Stomach (tissue), 9 donors: ENCODE data around the gene AOC2. TPM values are rescaled to one million over a fixed set of nuclear protein-coding genes. Genes with fewer than 3 reads are reported as not detected.
"Not testable (repeated sequence)": the region's sequence is repeated elsewhere in the genome, so short reads cannot be mapped to it uniquely, and the experiment has no call there.

Experiments
- DNase-seq, 2 donors: peaks; one replicate each; pipeline versions ENCODE4 v3.0.0 to v3.0.0-alpha.2; 2013 to 2019
- H3K27ac ChIP-seq, 5 donors: fragments of 200-600 bp in 4 of 5; sonication (generic) in 4 of 5; one replicate each; pipeline ENCODE4 v1.5.1; 2013 to 2019; ENCODE audit warnings: mild to moderate bottlenecking in 1 of 5, moderate library complexity in 1 of 5
- H3K27me3 ChIP-seq, 3 donors: fragments of 200-600 bp; sonication (generic); one replicate each; pipeline ENCODE4 v1.5.1; 2017 to 2019; ENCODE audit warnings: mixed run types in 1 of 3
- H3K36me3 ChIP-seq, 4 donors: fragments of 200-600 bp; sonication (generic); 1 replicate in 3 of 4; 2 replicates in 1 of 4; pipeline ENCODE4 v1.5.1; 2016 to 2019
- H3K4me1 ChIP-seq, 4 donors: fragments of 200-600 bp; sonication (generic); one replicate each; pipeline ENCODE4 v1.5.1; 2016 to 2019
- H3K4me3 ChIP-seq, 4 donors: fragments of 200-600 bp; sonication (generic) in 3 of 4; one replicate each; pipeline ENCODE4 v1.5.1; 2016 to 2019; ENCODE audit warnings: mild to moderate bottlenecking in 1 of 4
- H3K9me3 ChIP-seq, 4 donors: fragments of 200-600 bp; sonication (generic); one replicate each; pipeline ENCODE4 v1.5.1; 2016 to 2019
- CTCF ChIP-seq, 7 experiments: fragments of 450-650 bp in 4 of 7; fragments of 200-600 bp in 3 of 7; sonication (generic) in 3 of 7; IDR thresholded peaks; one replicate each; pipeline ENCODE4 v1.5.1; 2016 to 2019; ENCODE audit warnings: antibody characterized with exemption in 7 of 7, control low read depth in 2 of 7, mild to moderate bottlenecking in 1 of 7
- EP300 ChIP-seq: sonication (generic); formaldehyde crosslinking; IDR thresholded peaks from one replicate; pipeline ENCODE4 v1.6.1; 2017; ENCODE audit warnings: antibody characterized with exemption
- POLR2A ChIP-seq, 4 donors: fragments of 450-650 bp; IDR thresholded peaks; one replicate each; pipeline ENCODE4 v1.6.1; 2016; ENCODE audit warnings: antibody characterized with exemption in 4 of 4, control low read depth in 2 of 4, mild to moderate bottlenecking in 1 of 4, moderate library complexity in 1 of 4
- POLR2AphosphoS5 ChIP-seq, 3 donors: sonication (generic); formaldehyde crosslinking; IDR thresholded peaks; one replicate each; pipeline ENCODE4 v1.6.1; 2016; ENCODE audit warnings: antibody characterized with exemption in 3 of 3
- WGBS, 5 donors: extraction: QIAGEN DNeasy Blood & Tissue Kit in 3 of 5; methylation state at CpG; one replicate each; pipeline versions ENCODE4 v1.1.5 to v1.1.7; 2013 to 2018; 5-methylcytosine and 5-hydroxymethylcytosine counted together
- intact Hi-C: fragments of 100-400 bp; cut with DNase I; formaldehyde crosslinking; loops from one replicate; pipeline ENCODE4 v1.15.1; 2023; ENCODE audit warnings: low total_unique reads
- polyA plus RNA-seq, 3 donors: library from polyadenylated mRNA; stranded (reverse); fragments of 200-250 nt; gene quantifications; one replicate each; pipeline ENCODE4 v1.2.3, GENCODE V29; 2013
- total RNA-seq, 5 donors: library from RNA; depleted of rRNA; stranded (reverse); fragments of >200 nt; gene quantifications; one replicate each; pipeline versions ENCODE4 v1.1.0 to v1.2.3, GENCODE V29; 2014 to 2016
- donor health status: healthy with polysubstance abuse.
- donor health status: Bipolar disorder and iron deficiency.
- donor health status: healthy.

Gene AOC2
- total and polyA plus RNA-seq, 8 donors: 0.50 to 3.0 (median 0.87) TPM; not detected in 3

GRCh38 chr17:42868338-42868737, 24.0 kb downstream of the AOC2 start:
- WGBS, 5 donors: 90 to 97% (median 94%) methylated on average over 12 of the region's 12 CpGs

GRCh38 chr17:42871647-42872046, 27.3 kb downstream of the AOC2 start:
- Histone ChIP-seq H3K27me3 (peaks cover 0 to 5% (median 0%) of the 10 kb centered on the region in 3 donors), H3K27ac (no peak overlapping the region), H3K4me1 (peaks cover 0 to 12% (median 7%) of the 10 kb centered on the region in 4 donors), H3K4me3 (no peak overlapping the region), H3K36me3 (peaks cover 0 to 24% (median 8%) of the 10 kb centered on the region in 4 donors), H3K9me3 (peaks cover 0 to 7% (median 3%) of the 10 kb centered on the region in 4 donors)
- intact Hi-C loops: no loop called here
- WGBS, 5 donors: 84 to 90% (median 85%) methylated on average over 4 of the region's 4 CpGs
- no peak for TF ChIP-seq CTCF (IDR thresholded peaks at IDR 0.05)
- TF ChIP-seq POLR2AphosphoS5 (IDR thresholded peaks at IDR 0.05): no peak
- no peak for TF ChIP-seq EP300
- TF ChIP-seq POLR2A (IDR thresholded peaks at IDR 0.05): no peak
- peak in 1 of 2 donors; percentile 38 for DNase-seq

More at GRCh38 chr17:42868338-42868737, 24.0 kb downstream of the AOC2 start:
- DNase-seq: no peak
- intact Hi-C loops: no loop called here
- TF ChIP-seq POLR2AphosphoS5 (IDR thresholded peaks at IDR 0.05): no peak
- no peak for TF ChIP-seq EP300
- no peak for TF ChIP-seq POLR2A (IDR thresholded peaks at IDR 0.05)
- TF ChIP-seq CTCF (IDR thresholded peaks at IDR 0.05): no peak
- Histone ChIP-seq H3K9me3 (peaks cover 0 to 7% (median 3%) of the 10 kb centered on the region in 4 donors), H3K36me3 (peaks cover 0 to 22% (median 10%) of the 10 kb centered on the region in 4 donors), H3K4me1 (peaks cover 8 to 36% (median 25%) of the 10 kb centered on the region in 4 donors), H3K4me3 (no peak overlapping the region), H3K27me3 (peaks cover 0 to 5% (median 0%) of the 10 kb centered on the region in 3 donors), H3K27ac (no peak overlapping the region)

- intact Hi-C loops: no loop called here
- DNase-seq: peak in 1 of 2 donors; percentile 44
- Histone ChIP-seq H3K4me1 (peaks cover 0 to 4% (median 0%) of the 10 kb centered on the region in 4 donors), H3K9me3 (peaks cover 0 to 7% (median 3%) of the 10 kb centered on the region in 4 donors), H3K4me3 (no peak overlapping the region), H3K27ac (peak overlapping the region in 2 of 5 donors; percentile 4 to 28), H3K27me3 (peaks cover 0 to 5% (median 0%) of the 10 kb centered on the region in 3 donors), H3K36me3 (peaks cover 0 to 24% (median 8%) of the 10 kb centered on the region in 4 donors)
- 71 to 87% (median 76%) methylated on average over 12 to 13 of the region's 13 CpGs for WGBS, 5 donors
- TF ChIP-seq EP300 (no peak), POLR2AphosphoS5 (IDR thresholded peaks at IDR 0.05) (no peak), CTCF (IDR thresholded peaks at IDR 0.05) (no peak), POLR2A (IDR thresholded peaks at IDR 0.05) (no peak)
These were observed 28.0 kb downstream of the AOC2 start for GRCh38 chr17:42872251-42872965.

- Histone ChIP-seq H3K27me3 (peaks cover 0 to 7% (median 0%) of the 10 kb centered on the region in 3 donors), H3K27ac (no peak overlapping the region), H3K4me3 (no peak overlapping the region), H3K4me1 (peaks cover 0 to 8% (median 0%) of the 10 kb centered on the region in 4 donors), H3K9me3 (peaks cover 0 to 7% (median 3%) of the 10 kb centered on the region in 4 donors), H3K36me3 (peaks cover 0 to 24% (median 8%) of the 10 kb centered on the region in 4 donors)
- intact Hi-C loops: no loop called here
- TF ChIP-seq POLR2AphosphoS5 (IDR thresholded peaks at IDR 0.05) (no peak), CTCF (IDR thresholded peaks at IDR 0.05) (no peak), EP300 (no peak), POLR2A (IDR thresholded peaks at IDR 0.05) (no peak)
- DNase-seq: no peak
- 89 to 94% (median 91%) methylated on average over 6 of the region's 6 CpGs for WGBS, 5 donors
These were observed 28.9 kb downstream of the AOC2 start for GRCh38 chr17:42873315-42873714.

- DNase-seq, H3K4me3 ChIP-seq, H3K9me3 ChIP-seq, intact Hi-C loops, H3K27ac ChIP-seq, H3K4me1 ChIP-seq: not testable (repeated sequence)
- Histone ChIP-seq H3K36me3 (peaks cover 0 to 24% (median 4%) of the 10 kb centered on the region in 4 donors), H3K27me3 (peaks cover 0 to 11% (median 0%) of the 10 kb centered on the region in 3 donors)
- 83 to 89% (median 87%) methylated on average over 8 of the region's 12 CpGs for WGBS, 5 donors
These were observed 29.7 kb downstream of the AOC2 start for GRCh38 chr17:42873932-42874695.
